Right atrium auricular region (tissue), 2 donors: ENCODE results near the gene CPLANE2. TPM values are rescaled to one million over a fixed set of nuclear protein-coding genes. Genes with fewer than 3 reads are reported as not detected.

Experiments
- DNase-seq: peaks from one replicate; pipeline ENCODE4 v3.0.0-alpha.2; 2019; ENCODE audit warnings: low spot score
- H3K27ac ChIP-seq, 2 donors: fragments of 200-600 bp; sonication (generic); 1 replicate in 1 of 2; 2 replicates in 1 of 2; pipeline ENCODE4 v1.5.1; 2016 to 2019
- H3K27me3 ChIP-seq, 2 donors: fragments of 200-600 bp; sonication (generic); one replicate each; pipeline versions ENCODE4 v1.5.1 to v1.6.0; 2017 to 2019
- H3K36me3 ChIP-seq: fragments of 200-600 bp; sonication (generic); one replicate; pipeline ENCODE4 v1.5.1; 2016
- H3K4me1 ChIP-seq, 2 donors: fragments of 200-600 bp; sonication (generic); one replicate each; pipeline versions ENCODE4 v1.5.1 to v1.6.0; 2017 to 2019
- H3K4me3 ChIP-seq, 2 donors: fragments of 200-600 bp; sonication (generic); 1 replicate in 1 of 2; 2 replicates in 1 of 2; pipeline ENCODE4 v1.5.1; 2017 to 2019; ENCODE audit warnings: mild to moderate bottlenecking in 1 of 2, moderate library complexity in 1 of 2
- H3K9me3 ChIP-seq, 2 donors: fragments of 200-600 bp; sonication (generic); one replicate each; pipeline ENCODE4 v1.5.1; 2019
- CTCF ChIP-seq, 2 donors: fragments of 200-600 bp; sonication (generic); IDR thresholded peaks; one replicate each; pipeline ENCODE4 v1.5.1; 2019; ENCODE audit warnings: antibody characterized with exemption in 2 of 2
- total RNA-seq, 2 donors: library from RNA; depleted of rRNA; stranded (reverse); fragments of >200 nt; gene quantifications; one replicate each; pipeline ENCODE4 v1.1.0, GENCODE V29; 2016

CPLANE2 gene
- total RNA-seq, 2 donors from 2014 or later: 4.4 to 5.0 TPM

- H3K27me3 ChIP-seq: no peaks in the 10 kb centered on the region
- no peak overlapping the region for H3K27ac ChIP-seq
- peaks cover 0 to 23% of the 10 kb centered on the region in 2 donors for H3K4me1 ChIP-seq
- no peak overlapping the region for H3K4me3 ChIP-seq
- TF ChIP-seq CTCF (IDR thresholded peaks at IDR 0.05): no peak
- no peaks in the 10 kb centered on the region for H3K9me3 ChIP-seq
- DNase-seq: no peak
- no peaks in the 10 kb centered on the region for H3K36me3 ChIP-seq
Measured at GRCh38 chr1:16189921-16190621, 46.9 kb downstream of the CPLANE2 start.

- peaks cover 0 to 23% of the 10 kb centered on the region in 2 donors for H3K4me1 ChIP-seq
- no peaks in the 10 kb centered on the region for H3K36me3 ChIP-seq
- H3K27me3 ChIP-seq: no peaks in the 10 kb centered on the region
- no peak for TF ChIP-seq CTCF (IDR thresholded peaks at IDR 0.05)
- no peak for DNase-seq
- H3K27ac ChIP-seq: no peak overlapping the region
- H3K4me3 ChIP-seq: no peak overlapping the region
- H3K9me3 ChIP-seq: no peaks in the 10 kb centered on the region
Measured at GRCh38 chr1:16189003-16189402, 48.0 kb downstream of the CPLANE2 start.

GRCh38 chr1:16187748-16188401, 49.1 kb downstream of the CPLANE2 start:
- Histone ChIP-seq H3K27ac (no peak overlapping the region), H3K4me3 (no peak overlapping the region), H3K36me3 (no peaks in the 10 kb centered on the region), H3K9me3 (no peaks in the 10 kb centered on the region), H3K27me3 (no peaks in the 10 kb centered on the region), H3K4me1 (peaks cover 0 to 23% of the 10 kb centered on the region in 2 donors)
- TF ChIP-seq CTCF (IDR thresholded peaks at IDR 0.05): peak; percentile 91 to 98
- DNase-seq: peak; percentile 80

- Histone ChIP-seq H3K27ac (no peak overlapping the region), H3K4me3 (no peak overlapping the region), H3K27me3 (no peaks in the 10 kb centered on the region), H3K36me3 (no peaks in the 10 kb centered on the region), H3K4me1 (peaks cover 0 to 33% of the 10 kb centered on the region in 2 donors), H3K9me3 (no peaks in the 10 kb centered on the region)
- no peak for DNase-seq
- TF ChIP-seq CTCF (IDR thresholded peaks at IDR 0.05): no peak
Measured at GRCh38 chr1:16186655-16187235, 50.2 kb downstream of the CPLANE2 start.

- peaks cover 0 to 40% of the 10 kb centered on the region in 2 donors for H3K4me1 ChIP-seq
- no peaks in the 10 kb centered on the region for H3K9me3 ChIP-seq
- H3K36me3 ChIP-seq: no peaks in the 10 kb centered on the region
- no peak for TF ChIP-seq CTCF (IDR thresholded peaks at IDR 0.05)
- H3K27me3 ChIP-seq: no peaks in the 10 kb centered on the region
- no peak for DNase-seq
- no peak overlapping the region for H3K4me3 ChIP-seq
- peak overlapping the region in 1 of 2 donors; percentile 9 for H3K27ac ChIP-seq
Measured at GRCh38 chr1:16184557-16185303, 52.3 kb downstream of the CPLANE2 start.
